H9 (cell line): ENCODE data around the gene ACBD3. TPM values are rescaled to one million over a fixed set of nuclear protein-coding genes. Genes with fewer than 3 reads are reported as not detected.

ENCODE experiments used
- DNase-seq: peaks from one replicate; pipeline ENCODE4 v3.0.0-alpha.2; 2017
- H2AFZ ChIP-seq: one replicate; pipeline ENCODE4 v1.6.1; 2013; ENCODE audit warnings: mild to moderate bottlenecking, low read length, control low read depth, moderate library complexity
- H2AK5ac ChIP-seq: 2 replicates; pipeline ENCODE4 v1.6.1; 2013; ENCODE audit warnings: low read length, control low read depth, mixed read lengths; ENCODE audit not compliant: insufficient read length
- H2BK120ac ChIP-seq: one replicate; pipeline ENCODE4 v1.6.1; 2013; ENCODE audit warnings: low read depth, mild to moderate bottlenecking, low read length, control low read depth, inconsistent platforms; ENCODE audit not compliant: poor library complexity, severe bottlenecking
- H2BK12ac ChIP-seq: 2 replicates; pipeline ENCODE4 v1.6.1; 2013; ENCODE audit warnings: low read length, control low read depth, mixed read lengths, low read depth; ENCODE audit not compliant: insufficient read length
- H2BK15ac ChIP-seq: 2 replicates; pipeline ENCODE4 v1.6.1; 2013; ENCODE audit warnings: low read depth, low read length, control low read depth
- H2BK20ac ChIP-seq: one replicate; pipeline ENCODE4 v1.6.1; 2013; ENCODE audit warnings: low read depth, mild to moderate bottlenecking, low read length, control low read depth, inconsistent platforms; ENCODE audit not compliant: poor library complexity, severe bottlenecking
- H2BK5ac ChIP-seq: 2 replicates; pipeline ENCODE4 v1.6.1; 2013; ENCODE audit warnings: low read length, control low read depth, mixed read lengths; ENCODE audit not compliant: insufficient read length
- H3K14ac ChIP-seq: 2 replicates; pipeline ENCODE4 v1.6.1; 2013; ENCODE audit warnings: low read length, control low read depth; ENCODE audit not compliant: insufficient read depth
- H3K18ac ChIP-seq: 2 replicates; pipeline ENCODE4 v1.6.1; 2013; ENCODE audit warnings: low read depth, mild to moderate bottlenecking, mixed read lengths, low read length, control low read depth; ENCODE audit not compliant: insufficient read length
- H3K23ac ChIP-seq: 2 replicates; pipeline ENCODE4 v1.6.1; 2013; ENCODE audit warnings: low read length, control low read depth, mixed read lengths, low read depth; ENCODE audit not compliant: insufficient read length
- H3K23me2 ChIP-seq: 2 replicates; pipeline ENCODE4 v1.6.1; 2013; ENCODE audit warnings: low read depth, mild to moderate bottlenecking, mixed read lengths, low read length, control low read depth; ENCODE audit not compliant: insufficient read length, poor library complexity, severe bottlenecking
- H3K27ac ChIP-seq: 2 replicates; pipeline ENCODE4 v1.5.1; 2013; ENCODE audit warnings: low read length, control low read depth, mixed read lengths, low read depth; ENCODE audit not compliant: insufficient read length
- H3K27me3 ChIP-seq: 2 replicates; pipeline ENCODE4 v1.6.1; 2013; ENCODE audit warnings: low read length, control low read depth, inconsistent platforms; ENCODE audit not compliant: insufficient read depth
- H3K4ac ChIP-seq: 2 replicates; pipeline ENCODE4 v1.6.1; 2013; ENCODE audit warnings: low read depth, mild to moderate bottlenecking, control low read depth, inconsistent platforms, low read length, moderate library complexity
- H3K4me1 ChIP-seq: 2 replicates; pipeline ENCODE4 v1.6.1; 2013; ENCODE audit warnings: low read length, control low read depth, inconsistent platforms; ENCODE audit not compliant: insufficient read depth
- H3K4me2 ChIP-seq: 2 replicates; pipeline ENCODE4 v1.6.1; 2013; ENCODE audit warnings: low read length, control low read depth, mixed read lengths; ENCODE audit not compliant: insufficient read length, insufficient read depth
- H3K56ac ChIP-seq: 2 replicates; pipeline ENCODE4 v1.6.1; 2013; ENCODE audit warnings: low read depth, mild to moderate bottlenecking, mixed read lengths, low read length, control low read depth; ENCODE audit not compliant: insufficient read length
- H3K79me1 ChIP-seq: 2 replicates; pipeline ENCODE4 v1.6.1; 2013; ENCODE audit warnings: low read depth, mild to moderate bottlenecking, moderate library complexity, low read length, control low read depth, inconsistent platforms; ENCODE audit not compliant: insufficient read depth, poor library complexity, severe bottlenecking
- H3K79me2 ChIP-seq: 2 replicates; pipeline ENCODE4 v1.6.1; 2013; ENCODE audit warnings: low read length, control low read depth, inconsistent platforms; ENCODE audit not compliant: insufficient read depth
- H3K9ac ChIP-seq: 2 replicates; pipeline ENCODE4 v1.6.1; 2013; ENCODE audit warnings: low read length, control low read depth, mixed read lengths; ENCODE audit not compliant: insufficient read length; ENCODE audit errors: extremely low read depth
- H3K9me3 ChIP-seq: one replicate; pipeline ENCODE4 v1.6.1; 2013; ENCODE audit warnings: low read depth, low read length, inconsistent platforms; ENCODE audit not compliant: control insufficient read depth
- H3T11ph ChIP-seq: one replicate; pipeline ENCODE4 v1.6.1; 2013; ENCODE audit warnings: mild to moderate bottlenecking, low read length, control low read depth, inconsistent platforms
- H4K20me1 ChIP-seq: one replicate; pipeline ENCODE4 v1.6.1; 2013; ENCODE audit not compliant: control insufficient read depth, insufficient read length, insufficient read depth
- H4K5ac ChIP-seq: 2 replicates; pipeline ENCODE4 v1.6.1; 2013; ENCODE audit warnings: low read depth, mild to moderate bottlenecking, mixed read lengths, low read length, control low read depth; ENCODE audit not compliant: insufficient read length
- H4K8ac ChIP-seq: replicated peaks from 2 replicates; pipeline ENCODE4 v1.6.1; 2013; ENCODE audit warnings: low read length, control low read depth, mixed read lengths, low read depth; ENCODE audit not compliant: insufficient read length
- H4K91ac ChIP-seq: 2 replicates; pipeline ENCODE4 v1.6.1; 2013; ENCODE audit warnings: low read depth, mild to moderate bottlenecking, moderate library complexity, mixed read lengths, low read length, control low read depth; ENCODE audit not compliant: insufficient read length
- H3K27ac Mint-ChIP-seq, 3 experiments: 2 replicates in 2 of 3; 3 replicates in 1 of 3; pipeline ENCODE4 v1.8.0; 2020 to 2021; ENCODE audit warnings: mixed read lengths in 3 of 3, mild to moderate bottlenecking in 1 of 3, moderate library complexity in 1 of 3
- H3K27me3 Mint-ChIP-seq: 2 replicates; pipeline ENCODE4 v1.8.0; 2021; ENCODE audit warnings: low read depth, mild to moderate bottlenecking, moderate library complexity, mixed read lengths
- H3K36me3 Mint-ChIP-seq, 3 experiments: 2 replicates in 2 of 3; 3 replicates in 1 of 3; pipeline ENCODE4 v1.8.0; 2020 to 2021; ENCODE audit warnings: low read depth in 3 of 3, mixed read lengths in 3 of 3; ENCODE audit not compliant: insufficient read depth in 1 of 3
- H3K4me1 Mint-ChIP-seq, 2 experiments: 2 replicates each; pipeline ENCODE4 v1.8.0; 2020; ENCODE audit warnings: mixed read lengths in 2 of 2
- H3K4me3 Mint-ChIP-seq, 2 experiments: 2 replicates in 1 of 2; 3 replicates in 1 of 2; pipeline ENCODE4 v1.8.0; 2020 to 2021; ENCODE audit warnings: mild to moderate bottlenecking in 2 of 2, mixed read lengths in 2 of 2, moderate library complexity in 1 of 2
- H3K9me3 Mint-ChIP-seq, 2 experiments: 2 replicates in 1 of 2; 3 replicates in 1 of 2; pipeline ENCODE4 v1.8.0; 2020; ENCODE audit warnings: mild to moderate bottlenecking in 2 of 2, mixed read lengths in 2 of 2, moderate library complexity in 1 of 2
- WGBS: extraction: QIAGEN DNeasy Blood & Tissue Kit; methylation state at CpG from one replicate; pipeline ENCODE4 v1.1.7; 2013; ENCODE audit warnings: missing lambda C conversion rate, low lambda C conversion rate, mixed read lengths; ENCODE audit not compliant: insufficient read length; ENCODE audit errors: extremely low coverage; 5-methylcytosine and 5-hydroxymethylcytosine counted together
- total RNA-seq: library from RNA; stranded (reverse); gene quantifications from 2 replicates; pipeline ENCODE4 v1.2.1, GENCODE V29; 2021
- TF ChIP-seq, protein P1 (sequence below): fragments of 200-600 bp; sonication (generic); conservative IDR thresholded peaks from 3 replicates; pipeline ENCODE4 v1.8.0; 2021; ENCODE audit warnings: antibody characterized with exemption, mild to moderate bottlenecking

Gene ACBD3
- total RNA-seq, 1 experiment from 2014 or later: 30.8 TPM

DNA sequence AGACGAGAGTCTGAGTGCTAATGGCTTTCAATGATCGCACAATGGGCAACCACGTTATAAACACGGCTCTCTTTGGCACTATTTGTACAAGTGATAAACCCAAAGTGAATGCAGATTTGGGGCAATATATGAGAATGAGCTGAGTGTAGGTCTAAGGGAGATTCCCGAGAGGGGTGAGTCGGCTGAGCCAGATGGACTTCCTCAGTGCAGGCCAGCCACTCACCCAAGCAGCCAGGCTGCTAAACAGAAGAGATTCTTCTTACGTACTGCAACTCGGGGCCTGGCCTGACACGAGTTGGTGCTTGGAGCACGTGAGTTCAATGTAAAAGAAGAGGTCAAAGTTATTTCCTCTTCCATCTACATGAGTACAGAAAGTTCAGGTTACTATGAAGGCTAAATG lies 30.7 kb upstream of the ACBD3 start:
- H3K27ac ChIP-seq: no peak overlapping the region
- H2BK5ac ChIP-seq: no peak overlapping the region
- no peak overlapping the region for H2BK12ac ChIP-seq
- no peak overlapping the region for H2BK20ac ChIP-seq
- no peak overlapping the region for H2AFZ ChIP-seq
- no peaks in the 10 kb centered on the region for H3K27me3 ChIP-seq
- H3K14ac ChIP-seq: no peak overlapping the region; the same call in 1 of the 2 replicates
- Mint-ChIP-seq H3K4me3 (no peak overlapping the region), H3K36me3 (no peaks in the 10 kb centered on the region), H3K27me3 (peaks cover 4% of the 10 kb centered on the region), H3K9me3 (no peaks in the 10 kb centered on the region), H3K27ac (no peak overlapping the region), H3K4me1 (peaks cover 40% of the 10 kb centered on the region in 2 experiments)
- H3K56ac ChIP-seq: no peak overlapping the region
- H4K91ac ChIP-seq: no peak overlapping the region
- no peak overlapping the region for H2AK5ac ChIP-seq
- H3K4ac ChIP-seq: no peak overlapping the region
- no peaks in the 10 kb centered on the region for H3K79me2 ChIP-seq
- no peak overlapping the region for H3K4me2 ChIP-seq
- no peak overlapping the region for H4K5ac ChIP-seq
- no peak overlapping the region for H3K23ac ChIP-seq
- H3K23me2 ChIP-seq: no peaks in the 10 kb centered on the region
- TF ChIP-seq, protein P1, sequence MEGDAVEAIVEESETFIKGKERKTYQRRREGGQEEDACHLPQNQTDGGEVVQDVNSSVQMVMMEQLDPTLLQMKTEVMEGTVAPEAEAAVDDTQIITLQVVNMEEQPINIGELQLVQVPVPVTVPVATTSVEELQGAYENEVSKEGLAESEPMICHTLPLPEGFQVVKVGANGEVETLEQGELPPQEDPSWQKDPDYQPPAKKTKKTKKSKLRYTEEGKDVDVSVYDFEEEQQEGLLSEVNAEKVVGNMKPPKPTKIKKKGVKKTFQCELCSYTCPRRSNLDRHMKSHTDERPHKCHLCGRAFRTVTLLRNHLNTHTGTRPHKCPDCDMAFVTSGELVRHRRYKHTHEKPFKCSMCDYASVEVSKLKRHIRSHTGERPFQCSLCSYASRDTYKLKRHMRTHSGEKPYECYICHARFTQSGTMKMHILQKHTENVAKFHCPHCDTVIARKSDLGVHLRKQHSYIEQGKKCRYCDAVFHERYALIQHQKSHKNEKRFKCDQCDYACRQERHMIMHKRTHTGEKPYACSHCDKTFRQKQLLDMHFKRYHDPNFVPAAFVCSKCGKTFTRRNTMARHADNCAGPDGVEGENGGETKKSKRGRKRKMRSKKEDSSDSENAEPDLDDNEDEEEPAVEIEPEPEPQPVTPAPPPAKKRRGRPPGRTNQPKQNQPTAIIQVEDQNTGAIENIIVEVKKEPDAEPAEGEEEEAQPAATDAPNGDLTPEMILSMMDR: no peak
- no peak overlapping the region for H3T11ph ChIP-seq
- H2BK120ac ChIP-seq: no peak overlapping the region
- H3K9me3 ChIP-seq: no peaks in the 10 kb centered on the region
- no peak overlapping the region for H2BK15ac ChIP-seq
- DNase-seq: no peak
- no peaks in the 10 kb centered on the region for H4K20me1 ChIP-seq
- H3K9ac ChIP-seq: no peak overlapping the region
- WGBS: no CpG with 5 or more reads among the region's 10 CpGs
- peaks cover 5% of the 10 kb centered on the region; the same call in 1 of the 2 replicates for H3K4me1 ChIP-seq
- H4K8ac ChIP-seq: no peak overlapping the region
- H3K79me1 ChIP-seq: no peaks in the 10 kb centered on the region
- H3K18ac ChIP-seq: no peak overlapping the region
